K562 (cell line): ENCODE data around the gene SPEM2. TPM values are rescaled to one million over a fixed set of nuclear protein-coding genes. Genes with fewer than 3 reads are reported as not detected.

Experiments used
- ELK1 ChIP-seq: sonication (generic); formaldehyde crosslinking; IDR thresholded peaks from 2 replicates; pipeline ENCODE4 v1.8.1; 2022; ENCODE audit warnings: missing genetic modification reagents
- GABPB1 ChIP-seq: sonication (generic); formaldehyde crosslinking; IDR thresholded peaks from 2 replicates; pipeline ENCODE4 v1.8.0; 2022; ENCODE audit warnings: mild to moderate bottlenecking, missing genetic modification reagents
- HDAC2 ChIP-seq: fragments of 450-650 bp; IDR thresholded peaks from 2 replicates; pipeline ENCODE4 v1.6.1; 2016; ENCODE audit warnings: mild to moderate bottlenecking
- MTA1 ChIP-seq: fragments of 450-650 bp; IDR thresholded peaks from 2 replicates; pipeline ENCODE4 v1.6.1; 2017; ENCODE audit warnings: borderline replicate concordance
- polyA plus RNA-seq, 8 experiments: library from polyadenylated mRNA; depleted of rRNA in 4 of 8; stranded (reverse) in 5 of 8; unstranded in 3 of 8; fragments of >200 nt; fragmentation: Nextera tagmentation in 2 of 8; fragmentation: Illumina TruSeq in 1 of 8; extraction: Ambion mirVana in 2 of 8; extraction: Trizol in 1 of 8; gene quantifications; 2 replicates each; pipeline versions ENCODE4 v1.2.1 to v1.2.3, GENCODE V29; 2011 to 2014; ENCODE audit warnings: inconsistent platforms in 1 of 8, missing spikeins in 1 of 8
- total RNA-seq, 7 experiments: library from RNA; depleted of rRNA in 6 of 7; stranded (reverse); fragments of >200 nt in 6 of 7; fragmentation: Illumina TruSeq in 2 of 7; extraction: Trizol in 2 of 7; gene quantifications; 2 replicates each; pipeline versions ENCODE4 v1.2.1 to v1.2.3, GENCODE V29; 2011 to 2021; ENCODE audit warnings: low replicate concordance in 1 of 7
- TF ChIP-seq, protein P1 (sequence below), 2 experiments: fragments of 450-650 bp; IDR thresholded peaks; 2 replicates each; pipeline ENCODE4 v1.6.1; 2018; ENCODE audit warnings: mild to moderate bottlenecking in 2 of 2, low read depth in 1 of 2; ENCODE audit not compliant: partially characterized antibody in 2 of 2

Gene SPEM2
- total and polyA plus RNA-seq, 9 of the 15 experiments (the other 6 are each of a cell fraction or from before 2014, with no cell fraction given), result not detected

- TF ChIP-seq, protein P1, sequence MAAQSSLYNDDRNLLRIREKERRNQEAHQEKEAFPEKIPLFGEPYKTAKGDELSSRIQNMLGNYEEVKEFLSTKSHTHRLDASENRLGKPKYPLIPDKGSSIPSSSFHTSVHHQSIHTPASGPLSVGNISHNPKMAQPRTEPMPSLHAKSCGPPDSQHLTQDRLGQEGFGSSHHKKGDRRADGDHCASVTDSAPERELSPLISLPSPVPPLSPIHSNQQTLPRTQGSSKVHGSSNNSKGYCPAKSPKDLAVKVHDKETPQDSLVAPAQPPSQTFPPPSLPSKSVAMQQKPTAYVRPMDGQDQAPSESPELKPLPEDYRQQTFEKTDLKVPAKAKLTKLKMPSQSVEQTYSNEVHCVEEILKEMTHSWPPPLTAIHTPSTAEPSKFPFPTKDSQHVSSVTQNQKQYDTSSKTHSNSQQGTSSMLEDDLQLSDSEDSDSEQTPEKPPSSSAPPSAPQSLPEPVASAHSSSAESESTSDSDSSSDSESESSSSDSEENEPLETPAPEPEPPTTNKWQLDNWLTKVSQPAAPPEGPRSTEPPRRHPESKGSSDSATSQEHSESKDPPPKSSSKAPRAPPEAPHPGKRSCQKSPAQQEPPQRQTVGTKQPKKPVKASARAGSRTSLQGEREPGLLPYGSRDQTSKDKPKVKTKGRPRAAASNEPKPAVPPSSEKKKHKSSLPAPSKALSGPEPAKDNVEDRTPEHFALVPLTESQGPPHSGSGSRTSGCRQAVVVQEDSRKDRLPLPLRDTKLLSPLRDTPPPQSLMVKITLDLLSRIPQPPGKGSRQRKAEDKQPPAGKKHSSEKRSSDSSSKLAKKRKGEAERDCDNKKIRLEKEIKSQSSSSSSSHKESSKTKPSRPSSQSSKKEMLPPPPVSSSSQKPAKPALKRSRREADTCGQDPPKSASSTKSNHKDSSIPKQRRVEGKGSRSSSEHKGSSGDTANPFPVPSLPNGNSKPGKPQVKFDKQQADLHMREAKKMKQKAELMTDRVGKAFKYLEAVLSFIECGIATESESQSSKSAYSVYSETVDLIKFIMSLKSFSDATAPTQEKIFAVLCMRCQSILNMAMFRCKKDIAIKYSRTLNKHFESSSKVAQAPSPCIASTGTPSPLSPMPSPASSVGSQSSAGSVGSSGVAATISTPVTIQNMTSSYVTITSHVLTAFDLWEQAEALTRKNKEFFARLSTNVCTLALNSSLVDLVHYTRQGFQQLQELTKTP (IDR thresholded peaks at IDR 0.05; ENCODE audit: low read depth in 1 of 2, partially characterized antibody in 2 of 2), result no peak
- TF ChIP-seq ELK1 (CRISPR knock-in tag) (no peak), HDAC2 (no peak), GABPB1 (no peak), MTA1 (no peak)
These were observed 34.1 kb upstream of the SPEM2 start (continued) for GRCh38 chr17:7391307-7391706.
